Measurements from ENCODE around the gene SPINK4.

Gene SPINK4

GRCh38 chr9:33249983-33250382 is 10.0 kb downstream of the SPINK4 start:
- TF ChIP-seq EZH2 (IDR thresholded peaks at IDR 0.05; ENCODE audit: borderline replicate concordance, low read depth, low read length, severe bottlenecking): no peak
- no peak for TF ChIP-seq CTCF (IDR thresholded peaks at IDR 0.05; ENCODE audit: borderline replicate concordance, extremely low read depth, low read length, poor library complexity, severe bottlenecking)
- DNase-seq: no peak
- H2AFZ ChIP-seq (ENCODE audit: low read depth, low read length): no peak overlapping the region
- H3K27me3 ChIP-seq (ENCODE audit: insufficient read depth, low read length, poor library complexity): no peaks in the 10 kb centered on the region
- no peak overlapping the region for H3K27ac ChIP-seq (ENCODE audit: low read length)
- H3K4me1 ChIP-seq (ENCODE audit: insufficient read depth, low read length): no peaks in the 10 kb centered on the region
- no peaks in the 10 kb centered on the region for H3K79me2 ChIP-seq (ENCODE audit: insufficient read depth, low read length)
- no peak overlapping the region for H3K4me3 ChIP-seq (ENCODE audit: low read depth in 1 of 2, low read length in 2 of 2)
- peaks cover 21% of the 10 kb centered on the region for H3K36me3 ChIP-seq (ENCODE audit: insufficient read depth, low read length)
- H3K9ac ChIP-seq (ENCODE audit: low read depth, low read length): no peak overlapping the region
- ATAC-seq (ENCODE audit: insufficient read depth, low read depth): no peak
- H4K20me1 ChIP-seq (ENCODE audit: insufficient read depth, low read length): no peaks in the 10 kb centered on the region
- no peak overlapping the region for H3K4me2 ChIP-seq (ENCODE audit: insufficient read depth, low read length)
- H3K9me3 ChIP-seq (ENCODE audit: insufficient read depth, low read length, severe bottlenecking): no peaks in the 10 kb centered on the region

GRCh38 chr9:33250458-33250995 is 10.6 kb downstream of the SPINK4 start:
- no peak for TF ChIP-seq CTCF (IDR thresholded peaks at IDR 0.05; ENCODE audit: borderline replicate concordance, extremely low read depth, low read length, poor library complexity, severe bottlenecking)
- TF ChIP-seq EZH2 (IDR thresholded peaks at IDR 0.05; ENCODE audit: borderline replicate concordance, low read depth, low read length, severe bottlenecking): no peak
- ATAC-seq (ENCODE audit: insufficient read depth, low read depth) (no peak), DNase-seq (no peak)
- Histone ChIP-seq H3K79me2 (ENCODE audit: insufficient read depth, low read length) (no peaks in the 10 kb centered on the region), H3K4me1 (ENCODE audit: insufficient read depth, low read length) (no peaks in the 10 kb centered on the region), H3K27me3 (ENCODE audit: insufficient read depth, low read length, poor library complexity) (no peaks in the 10 kb centered on the region), H3K9ac (ENCODE audit: low read depth, low read length) (no peak overlapping the region), H4K20me1 (ENCODE audit: insufficient read depth, low read length) (no peaks in the 10 kb centered on the region), H3K4me2 (ENCODE audit: insufficient read depth, low read length) (no peak overlapping the region), H3K27ac (ENCODE audit: low read length) (no peak overlapping the region), H3K4me3 (ENCODE audit: low read depth in 1 of 2, low read length in 2 of 2) (no peak overlapping the region), H3K9me3 (ENCODE audit: insufficient read depth, low read length, severe bottlenecking) (no peaks in the 10 kb centered on the region), H2AFZ (ENCODE audit: low read depth, low read length) (no peak overlapping the region), H3K36me3 (ENCODE audit: insufficient read depth, low read length) (peaks cover 26% of the 10 kb centered on the region)

- DNase-seq (no peak), ATAC-seq (ENCODE audit: insufficient read depth, low read depth) (no peak)
- Histone ChIP-seq H2AFZ (ENCODE audit: low read depth, low read length) (no peak overlapping the region), H3K9me3 (ENCODE audit: insufficient read depth, low read length, severe bottlenecking) (no peaks in the 10 kb centered on the region), H3K9ac (ENCODE audit: low read depth, low read length) (no peak overlapping the region), H3K4me1 (ENCODE audit: insufficient read depth, low read length) (no peaks in the 10 kb centered on the region), H3K4me3 (ENCODE audit: low read depth in 1 of 2, low read length in 2 of 2) (no peak overlapping the region), H3K27me3 (ENCODE audit: insufficient read depth, low read length, poor library complexity) (no peaks in the 10 kb centered on the region), H4K20me1 (ENCODE audit: insufficient read depth, low read length) (no peaks in the 10 kb centered on the region), H3K36me3 (ENCODE audit: insufficient read depth, low read length) (peaks cover 56% of the 10 kb centered on the region), H3K27ac (ENCODE audit: low read length) (no peak overlapping the region), H3K4me2 (ENCODE audit: insufficient read depth, low read length) (no peak overlapping the region), H3K79me2 (ENCODE audit: insufficient read depth, low read length) (no peaks in the 10 kb centered on the region)
- TF ChIP-seq CTCF (IDR thresholded peaks at IDR 0.05; ENCODE audit: borderline replicate concordance, extremely low read depth, low read length, poor library complexity, severe bottlenecking) (no peak), EZH2 (IDR thresholded peaks at IDR 0.05; ENCODE audit: borderline replicate concordance, low read depth, low read length, severe bottlenecking) (no peak)
These were observed 14.2 kb downstream of the SPINK4 start for GRCh38 chr9:33254211-33254610.

GRCh38 chr9:33255014-33255413 is 15.0 kb downstream of the SPINK4 start:
- ATAC-seq (ENCODE audit: insufficient read depth, low read depth): no peak
- Histone ChIP-seq H3K79me2 (ENCODE audit: insufficient read depth, low read length) (no peaks in the 10 kb centered on the region), H3K9me3 (ENCODE audit: insufficient read depth, low read length, severe bottlenecking) (no peaks in the 10 kb centered on the region), H3K27me3 (ENCODE audit: insufficient read depth, low read length, poor library complexity) (no peaks in the 10 kb centered on the region), H3K4me2 (ENCODE audit: insufficient read depth, low read length) (no peak overlapping the region), H3K9ac (ENCODE audit: low read depth, low read length) (no peak overlapping the region), H3K27ac (ENCODE audit: low read length) (no peak overlapping the region), H2AFZ (ENCODE audit: low read depth, low read length) (no peak overlapping the region), H3K36me3 (ENCODE audit: insufficient read depth, low read length) (peaks cover 63% of the 10 kb centered on the region), H3K4me1 (ENCODE audit: insufficient read depth, low read length) (no peaks in the 10 kb centered on the region), H4K20me1 (ENCODE audit: insufficient read depth, low read length) (no peaks in the 10 kb centered on the region), H3K4me3 (ENCODE audit: low read depth in 1 of 2, low read length in 2 of 2) (no peak overlapping the region)
- no peak for TF ChIP-seq EZH2 (IDR thresholded peaks at IDR 0.05; ENCODE audit: borderline replicate concordance, low read depth, low read length, severe bottlenecking)
- TF ChIP-seq CTCF (IDR thresholded peaks at IDR 0.05; ENCODE audit: borderline replicate concordance, extremely low read depth, low read length, poor library complexity, severe bottlenecking): no peak
- no peak for DNase-seq
